Lower leg skin (tissue), 4 donors: ENCODE data around the gene EFCAB8. TPM values are rescaled to one million over a fixed set of nuclear protein-coding genes. Genes with fewer than 3 reads are reported as not detected.

Experiments used
- DNase-seq, 2 donors: peaks; one replicate each; pipeline ENCODE4 v3.0.0-alpha.2; 2019; ENCODE audit warnings: low spot score in 2 of 2
- H3K4me3 ChIP-seq: fragments of 200-600 bp; sonication (generic); 2 replicates; pipeline ENCODE4 v1.5.1; 2017; ENCODE audit warnings: mild to moderate bottlenecking, low read depth; ENCODE audit not compliant: poor library complexity, severe bottlenecking
- POLR2A ChIP-seq, 2 donors: fragments of 450-650 bp; IDR thresholded peaks; one replicate each; pipeline ENCODE4 v1.6.1; 2016 to 2017; ENCODE audit warnings: antibody characterized with exemption in 2 of 2, mild to moderate bottlenecking in 1 of 2, moderate library complexity in 1 of 2
- WGBS, 2 donors: methylation state at CpG; one replicate each; pipeline ENCODE4 v1.1.5; 2018; 5-methylcytosine and 5-hydroxymethylcytosine counted together
- intact Hi-C: fragments of 100-400 bp; cut with DNase I; formaldehyde crosslinking; loops from one replicate; pipeline ENCODE4 v1.15.0; 2023; ENCODE audit warnings: low total_unique reads
- total RNA-seq, 4 donors: library from RNA; depleted of rRNA; stranded (reverse); fragments of >200 nt; gene quantifications; one replicate each; pipeline ENCODE4 v1.1.0, GENCODE V29; 2016
- TF ChIP-seq, protein P1 (sequence below), 3 donors: fragments of 450-650 bp; IDR thresholded peaks; one replicate each; pipeline ENCODE4 v1.5.1; 2016; ENCODE audit warnings: antibody characterized with exemption in 3 of 3, mild to moderate bottlenecking in 3 of 3, moderate library complexity in 2 of 3

The EFCAB8 gene
- total RNA-seq, 4 donors from 2014 or later = not detected

- intact Hi-C loops = no loop called here
- no peak for TF ChIP-seq POLR2A (IDR thresholded peaks at IDR 0.05)
- TF ChIP-seq, protein P1, sequence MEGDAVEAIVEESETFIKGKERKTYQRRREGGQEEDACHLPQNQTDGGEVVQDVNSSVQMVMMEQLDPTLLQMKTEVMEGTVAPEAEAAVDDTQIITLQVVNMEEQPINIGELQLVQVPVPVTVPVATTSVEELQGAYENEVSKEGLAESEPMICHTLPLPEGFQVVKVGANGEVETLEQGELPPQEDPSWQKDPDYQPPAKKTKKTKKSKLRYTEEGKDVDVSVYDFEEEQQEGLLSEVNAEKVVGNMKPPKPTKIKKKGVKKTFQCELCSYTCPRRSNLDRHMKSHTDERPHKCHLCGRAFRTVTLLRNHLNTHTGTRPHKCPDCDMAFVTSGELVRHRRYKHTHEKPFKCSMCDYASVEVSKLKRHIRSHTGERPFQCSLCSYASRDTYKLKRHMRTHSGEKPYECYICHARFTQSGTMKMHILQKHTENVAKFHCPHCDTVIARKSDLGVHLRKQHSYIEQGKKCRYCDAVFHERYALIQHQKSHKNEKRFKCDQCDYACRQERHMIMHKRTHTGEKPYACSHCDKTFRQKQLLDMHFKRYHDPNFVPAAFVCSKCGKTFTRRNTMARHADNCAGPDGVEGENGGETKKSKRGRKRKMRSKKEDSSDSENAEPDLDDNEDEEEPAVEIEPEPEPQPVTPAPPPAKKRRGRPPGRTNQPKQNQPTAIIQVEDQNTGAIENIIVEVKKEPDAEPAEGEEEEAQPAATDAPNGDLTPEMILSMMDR (IDR thresholded peaks at IDR 0.05) = no peak
- DNase-seq = no peak
- no peak overlapping the region for H3K4me3 ChIP-seq
- WGBS, 2 donors = 62 to 69% methylated on average over 4 of the region's 4 CpGs
These were observed 13.0 kb downstream of the EFCAB8 start for GRCh38 chr20:32871627-32872160.

GRCh38 chr20:32872266-32872665 lies 13.5 kb downstream of the EFCAB8 start:
- intact Hi-C loops = no loop called here

GRCh38 chr20:32875673-32876072 lies 16.9 kb downstream of the EFCAB8 start:
- intact Hi-C loops = no loop called here
- no peak for DNase-seq
- H3K4me3 ChIP-seq = no peak overlapping the region
- no peak for TF ChIP-seq POLR2A (IDR thresholded peaks at IDR 0.05)
- TF ChIP-seq, protein P1 (IDR thresholded peaks at IDR 0.05) = no peak
- WGBS, 2 donors = 94 to 98% methylated on average over 9 of the region's 9 CpGs

More at GRCh38 chr20:32872266-32872665, 13.5 kb downstream of the EFCAB8 start:
- 80 to 81% methylated on average over 6 of the region's 6 CpGs for WGBS, 2 donors
- no peak overlapping the region for H3K4me3 ChIP-seq
- TF ChIP-seq, protein P1 (IDR thresholded peaks at IDR 0.05) = no peak
- no peak for TF ChIP-seq POLR2A (IDR thresholded peaks at IDR 0.05)
- DNase-seq = no peak

GRCh38 chr20:32877507-32877906 lies 18.8 kb downstream of the EFCAB8 start:
- TF ChIP-seq, protein P1 (IDR thresholded peaks at IDR 0.05) = no peak
- TF ChIP-seq POLR2A (IDR thresholded peaks at IDR 0.05) = no peak
- WGBS, 2 donors = 78 to 83% methylated on average over 5 of the region's 5 CpGs
- intact Hi-C loops = no loop called here
- no peak overlapping the region for H3K4me3 ChIP-seq
- no peak for DNase-seq

DNA sequence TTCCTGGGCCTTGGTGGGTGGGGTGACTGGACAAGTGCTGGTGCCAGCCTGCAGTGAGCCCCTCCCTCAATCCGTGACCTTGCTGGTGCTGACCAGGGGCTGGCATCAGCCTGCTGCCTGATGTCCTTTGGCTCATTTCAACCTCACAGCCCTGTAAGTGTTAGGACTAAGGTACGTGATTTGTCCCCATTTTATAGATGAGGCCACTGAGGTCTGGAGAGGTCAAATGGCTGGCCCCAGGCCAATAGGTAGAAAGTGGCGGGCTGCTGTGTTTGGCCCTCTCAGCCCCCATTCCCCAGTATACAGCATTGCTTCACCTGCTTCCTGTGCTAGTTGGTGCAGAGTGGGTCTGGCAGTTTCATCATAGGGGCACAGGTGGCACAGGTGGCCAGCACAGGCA lies 20.1 kb downstream of the EFCAB8 start:
- DNase-seq = no peak
- no peak overlapping the region for H3K4me3 ChIP-seq
- no peak for TF ChIP-seq POLR2A (IDR thresholded peaks at IDR 0.05)
- TF ChIP-seq, protein P1 (IDR thresholded peaks at IDR 0.05) = no peak
- intact Hi-C loops = no loop called here
- 91 to 92% methylated on average over 3 of the region's 3 CpGs for WGBS, 2 donors

- intact Hi-C loops = no loop called here
- TF ChIP-seq, protein P1 (IDR thresholded peaks at IDR 0.05) = no peak
- no peak for TF ChIP-seq POLR2A (IDR thresholded peaks at IDR 0.05)
- WGBS, 2 donors = 92 to 94% methylated on average over 9 of the region's 9 CpGs
These were observed 20.8 kb downstream of the EFCAB8 start for GRCh38 chr20:32879538-32879937.

More at GRCh38 chr20:32879538-32879937, 20.8 kb downstream of the EFCAB8 start:
- no peak for DNase-seq
- no peak overlapping the region for H3K4me3 ChIP-seq
